HS-5 (cell line): ENCODE data around the gene UBE2K.
"Not testable (repeated sequence)": the region's sequence is repeated elsewhere in the genome, so short reads cannot be mapped to it uniquely, and the experiment has no call there.

Source experiments
- DNase-seq: peaks from one replicate; pipeline ENCODE4 v3.0.0-alpha.2; 2012; ENCODE audit warnings: low read depth

Gene UBE2K

DNA sequence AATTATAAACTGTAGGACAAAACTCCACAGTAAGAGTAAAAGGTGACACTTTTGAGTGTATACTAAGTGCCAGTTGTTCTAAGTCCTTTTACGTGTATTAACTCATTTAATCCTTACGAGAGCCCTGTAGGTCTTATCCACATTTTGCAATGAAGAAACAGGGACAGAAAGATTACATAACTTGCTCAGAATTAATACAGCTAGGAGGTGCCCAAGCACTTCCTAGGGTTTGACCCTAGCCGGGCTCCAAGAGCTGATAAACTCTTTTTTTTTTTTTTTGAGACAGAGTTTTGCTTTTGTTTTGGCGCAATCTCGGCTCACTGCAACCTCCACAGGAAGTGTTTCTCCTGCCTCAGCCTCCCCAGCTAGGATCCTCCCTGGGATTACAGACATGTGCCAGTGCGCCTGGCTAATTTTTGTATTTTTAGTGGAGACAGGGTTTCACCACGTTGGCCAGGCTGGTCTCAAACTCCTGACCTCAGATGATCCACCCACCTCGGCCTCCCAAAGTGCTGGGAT is 110.4 kb downstream of the UBE2K start:
- DNase-seq, result no peak

DNA sequence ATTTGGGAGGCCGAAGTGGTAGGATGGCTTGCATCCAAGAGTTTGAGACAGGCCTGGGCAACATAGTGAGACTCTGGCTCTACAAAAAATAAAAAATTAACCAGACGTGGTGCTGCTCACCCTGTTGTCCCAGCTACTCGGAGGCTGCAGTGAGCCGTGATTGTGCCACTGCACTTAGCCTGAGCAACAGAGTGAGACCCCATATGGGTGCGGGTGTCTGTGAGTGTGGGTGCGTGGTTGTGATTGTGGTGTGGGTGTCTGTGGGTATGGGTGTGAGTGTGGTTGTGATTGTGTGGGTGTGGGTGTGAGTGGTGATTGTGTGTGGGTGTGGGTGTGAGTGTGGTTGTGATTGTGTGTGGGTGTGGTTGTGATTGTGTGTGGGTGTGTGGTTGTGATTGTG is 114.6 kb downstream of the UBE2K start:
- no peak for DNase-seq

DNA sequence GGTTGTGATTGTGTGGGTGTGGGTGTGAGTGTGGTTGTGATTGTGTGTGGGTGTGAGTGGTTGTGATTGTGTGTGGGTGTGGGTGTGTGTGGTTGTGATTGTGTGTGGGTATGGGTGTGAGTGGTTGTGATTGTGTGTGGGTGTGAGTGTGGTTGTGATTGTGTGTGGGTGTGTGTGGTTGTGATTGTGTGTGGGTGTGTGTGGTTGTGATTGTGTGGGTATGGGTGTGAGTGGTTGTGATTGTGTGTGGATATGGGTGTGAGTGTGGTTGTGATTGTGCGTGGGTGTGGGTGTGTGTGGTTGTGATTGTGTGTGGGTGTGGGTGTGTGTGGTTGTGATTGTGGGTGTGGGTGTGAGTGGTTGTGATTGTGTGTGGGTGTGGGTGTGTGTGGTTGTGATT is 115.1 kb downstream of the UBE2K start:
- not testable (repeated sequence) for DNase-seq

DNA sequence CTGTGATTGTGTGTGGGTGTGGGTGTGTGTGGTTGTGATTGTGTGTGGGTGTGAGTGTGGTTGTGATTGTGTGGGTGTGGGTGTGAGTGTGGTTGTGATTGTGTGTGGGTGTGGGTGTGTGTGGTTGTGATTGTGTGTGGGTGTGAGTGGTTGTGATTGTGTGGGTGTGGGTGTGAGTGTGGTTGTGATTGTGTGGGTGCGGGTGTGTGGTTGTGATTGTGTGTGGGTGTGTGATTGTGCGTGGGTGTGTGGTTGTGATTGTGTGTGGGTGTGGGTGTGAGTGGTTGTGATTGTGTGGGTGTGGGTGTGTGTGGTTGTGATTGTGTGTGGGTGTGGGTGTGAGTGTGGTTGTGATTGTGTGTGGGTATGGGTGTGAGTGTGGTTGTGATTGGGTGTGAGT is 115.8 kb downstream of the UBE2K start:
- not testable (repeated sequence) for DNase-seq

DNA sequence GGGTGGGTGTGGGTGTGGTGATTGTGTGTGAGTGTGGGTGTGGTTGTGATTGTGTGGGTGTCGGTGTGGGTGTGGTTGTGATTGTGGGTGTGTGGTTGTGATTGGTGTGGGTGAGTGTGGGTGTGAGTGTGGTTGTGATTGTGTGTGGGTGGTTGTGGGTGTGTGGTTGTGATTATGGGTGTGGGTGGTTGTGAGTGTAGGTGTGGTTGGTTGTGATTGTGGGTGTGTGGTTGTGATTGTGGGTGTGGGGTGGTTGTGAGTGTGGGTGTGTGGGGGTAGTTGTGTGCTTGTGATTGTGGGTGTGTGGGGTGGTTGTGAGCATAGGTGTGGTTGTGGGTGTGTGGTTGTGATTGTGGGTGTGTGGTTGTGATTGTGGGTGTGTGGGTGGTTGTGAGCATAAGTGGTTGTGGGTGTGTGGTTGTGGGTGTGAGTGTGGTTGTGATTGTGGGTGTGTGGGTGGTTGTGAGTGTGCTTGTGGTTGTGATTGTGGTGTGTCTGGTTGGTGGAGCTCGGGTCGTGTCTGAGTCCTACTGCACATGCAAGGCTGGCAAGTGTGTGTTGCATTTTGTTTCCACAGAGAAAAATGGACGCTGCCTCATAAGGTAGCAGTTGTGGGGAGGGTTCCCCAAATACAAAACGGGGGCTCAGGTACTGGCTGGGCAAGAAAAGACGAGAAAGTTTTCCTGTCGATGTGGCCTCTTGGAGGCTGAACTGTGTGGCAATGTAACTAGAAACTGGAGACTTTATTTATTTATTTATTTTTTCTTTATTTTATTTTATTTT is 116.7 kb downstream of the UBE2K start:
- peak; percentile 8 for DNase-seq

DNA sequence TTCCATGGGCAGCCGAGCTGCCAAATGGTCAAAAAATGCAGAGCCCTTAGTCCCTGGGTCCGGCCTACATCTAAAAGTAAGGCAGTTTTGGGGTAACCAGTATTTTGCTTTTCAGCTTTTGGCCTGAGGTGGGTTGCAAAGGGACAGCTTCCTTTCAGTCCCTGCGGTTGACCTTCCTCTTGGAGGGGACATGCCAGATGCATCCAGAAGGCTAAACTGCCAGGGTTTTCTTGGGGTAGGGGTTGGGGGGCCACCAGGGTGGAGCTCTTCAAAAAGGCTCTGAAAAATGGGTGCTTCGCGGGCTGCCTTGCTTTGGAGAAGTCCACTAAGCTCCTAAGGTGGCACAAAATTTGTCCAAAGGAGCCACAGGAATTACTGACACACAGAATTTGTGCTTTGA is 120.7 kb downstream of the UBE2K start:
- no peak for DNase-seq

DNA sequence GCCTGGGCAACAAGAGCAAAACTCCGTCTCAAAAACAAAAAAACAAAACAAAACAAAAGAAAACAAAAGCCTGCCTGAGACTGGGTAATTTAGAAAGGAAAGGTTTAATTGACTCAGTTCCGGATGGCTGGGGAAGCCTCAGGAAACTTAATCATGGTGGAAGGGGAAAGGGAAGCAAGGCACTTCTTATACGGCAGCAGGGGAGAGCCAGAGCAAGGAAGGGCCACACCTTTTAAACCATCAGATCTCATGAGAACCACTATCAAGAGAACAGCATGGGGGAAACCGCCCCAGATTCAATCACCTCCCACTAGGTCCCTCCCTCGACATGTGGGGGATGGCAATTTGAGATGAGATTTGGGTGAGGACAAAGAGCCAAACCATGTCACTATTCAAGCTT is 122.2 kb downstream of the UBE2K start:
- no peak for DNase-seq

DNA sequence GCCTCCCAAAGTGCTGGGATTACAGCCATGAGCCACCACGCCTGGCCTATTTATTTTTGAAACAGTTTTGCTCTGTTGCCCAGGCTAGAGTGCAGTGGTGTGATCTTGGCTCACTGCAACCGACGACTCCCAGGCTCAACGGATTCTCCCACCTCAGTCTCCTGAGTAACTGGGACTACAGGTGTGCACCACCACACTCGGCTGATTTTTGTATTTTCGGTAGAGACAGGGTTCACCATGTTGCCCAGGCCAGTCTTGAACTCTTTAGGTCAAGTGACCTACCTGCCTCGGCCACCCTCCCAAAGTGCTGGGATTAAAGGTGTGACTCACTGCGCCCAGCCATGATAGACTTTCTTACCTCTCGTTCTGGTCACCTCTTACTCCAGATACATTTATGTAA is 124.0 kb downstream of the UBE2K start:
- DNase-seq, result no peak

DNA sequence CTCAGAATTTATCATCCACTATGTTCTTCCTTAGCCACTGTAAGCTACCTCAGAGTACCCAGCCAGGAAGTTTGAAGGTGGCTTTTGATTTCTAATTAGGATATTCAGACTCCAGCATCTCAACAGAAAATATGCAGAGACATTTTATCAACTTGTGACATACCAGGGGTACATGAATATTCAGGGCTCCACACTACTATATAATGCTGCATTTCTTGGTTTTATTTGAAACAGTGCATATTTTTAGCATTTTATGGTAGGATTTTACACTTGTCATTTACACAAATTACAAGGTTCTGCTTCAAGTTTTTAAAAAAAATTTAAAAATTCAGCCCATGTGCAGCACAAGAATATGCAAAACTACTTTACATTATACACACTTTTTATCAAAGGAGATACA is 124.7 kb downstream of the UBE2K start:
- DNase-seq, result no peak

DNA sequence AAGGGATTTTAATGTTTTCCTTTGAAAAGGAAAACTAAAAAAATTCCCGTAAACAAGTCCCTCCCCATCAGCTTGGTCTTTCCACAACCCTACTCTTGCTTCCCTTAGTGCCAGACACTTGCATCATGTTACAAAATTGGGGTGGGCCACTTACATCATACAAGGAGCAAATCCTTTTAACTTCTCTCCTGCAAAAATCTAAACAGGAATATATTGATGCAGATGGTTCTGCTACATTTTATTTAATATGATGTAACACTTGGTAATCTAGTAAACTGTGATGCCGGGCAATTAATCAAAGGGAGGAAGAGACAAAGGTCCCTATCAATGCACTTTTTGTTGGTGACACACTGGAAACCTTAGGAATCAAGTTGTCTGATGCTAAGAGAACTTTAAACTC is 125.3 kb downstream of the UBE2K start:
- DNase-seq, result no peak

DNA sequence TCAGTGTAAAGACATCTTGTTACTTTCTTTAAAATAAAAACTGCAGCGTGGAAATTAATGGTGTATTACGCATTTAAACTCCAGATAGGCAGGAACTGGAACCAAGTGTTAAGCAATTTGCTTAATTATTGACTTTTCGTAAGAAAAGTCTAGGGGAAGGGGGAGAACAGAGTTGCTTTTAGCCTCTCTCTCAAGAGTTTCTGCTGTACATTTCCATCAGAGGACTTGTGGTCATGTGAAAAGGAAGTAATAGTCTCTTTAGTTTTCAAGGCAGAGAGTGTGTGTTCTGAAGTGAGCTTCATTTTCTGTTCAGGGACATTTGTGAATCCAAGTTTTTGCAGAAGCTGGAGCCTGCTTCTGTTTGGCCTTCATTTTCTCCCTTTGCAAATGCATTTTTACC is 127.2 kb downstream of the UBE2K start:
- DNase-seq, result no peak

DNA sequence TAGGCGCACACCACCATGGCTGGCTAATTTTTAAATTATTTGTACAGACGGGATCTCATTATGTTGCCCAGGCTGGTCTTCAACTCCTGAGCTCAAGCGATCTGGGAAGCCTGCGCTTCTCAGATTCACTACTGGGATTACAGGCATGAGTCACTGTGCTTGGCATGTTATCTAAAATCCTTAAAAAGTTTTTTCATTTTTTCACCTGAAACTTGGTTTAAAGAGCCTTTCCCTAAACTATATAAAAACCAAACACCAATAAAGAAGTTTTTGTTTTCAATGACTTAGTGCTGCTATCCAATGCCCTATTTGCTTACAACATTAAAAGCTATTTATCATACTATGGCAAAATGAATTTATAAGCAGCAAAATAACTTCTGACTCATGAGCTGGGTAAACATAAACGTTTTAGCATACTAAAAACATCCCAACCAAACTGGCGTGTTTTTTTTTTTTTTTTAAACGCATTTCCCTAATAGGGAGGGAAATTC is 127.8 kb downstream of the UBE2K start:
- no peak for DNase-seq
